ENCODE measurements around the gene TSEN15.
A peak's percentile ranks its signal among the peaks of the same experiment; 100 is the strongest.

TSEN15 gene

GRCh38 chr1:184062640-184063286, 11.2 kb downstream of the TSEN15 start:
- no peak for DNase-seq (ENCODE audit: insufficient read length, low spot score)
- FAIRE-seq: no peak
- TF ChIP-seq CTCF (IDR thresholded peaks at IDR 0.05; ENCODE audit: insufficient read depth, missing control alignments): no peak

GRCh38 chr1:184065559-184065958, 14.0 kb downstream of the TSEN15 start:
- TF ChIP-seq CTCF (IDR thresholded peaks at IDR 0.05; ENCODE audit: insufficient read depth, missing control alignments): no peak
- no peak for DNase-seq (ENCODE audit: insufficient read length, low spot score)
- peak; percentile 48 for FAIRE-seq

GRCh38 chr1:184068354-184068753, 16.8 kb downstream of the TSEN15 start:
- FAIRE-seq (no peak), DNase-seq (ENCODE audit: insufficient read length, low spot score) (no peak)
- TF ChIP-seq CTCF (IDR thresholded peaks at IDR 0.05; ENCODE audit: insufficient read depth, missing control alignments): no peak

- TF ChIP-seq CTCF (IDR thresholded peaks at IDR 0.05; ENCODE audit: insufficient read depth, missing control alignments): no peak
- peak; percentile 38 for FAIRE-seq
- DNase-seq (ENCODE audit: insufficient read length, low spot score): no peak
Measured at GRCh38 chr1:184069675-184070074, 18.1 kb downstream of the TSEN15 start.

- FAIRE-seq (no peak), DNase-seq (ENCODE audit: insufficient read length, low spot score) (no peak)
- TF ChIP-seq CTCF (IDR thresholded peaks at IDR 0.05; ENCODE audit: insufficient read depth, missing control alignments): no peak
Measured at GRCh38 chr1:184072376-184072775, 20.8 kb downstream of the TSEN15 start.

- no peak for FAIRE-seq
- TF ChIP-seq CTCF (IDR thresholded peaks at IDR 0.05; ENCODE audit: insufficient read depth, missing control alignments): no peak
- DNase-seq (ENCODE audit: insufficient read length, low spot score): no peak
Measured at GRCh38 chr1:184074383-184074782, 22.9 kb downstream of the TSEN15 start.

Measured in D721Med (cell line).